ENCODE results near the gene HSPBP1. TPM values are rescaled to one million over a fixed set of nuclear protein-coding genes. Genes with fewer than 3 reads are reported as not detected.

HSPBP1 gene
- total and polyA plus RNA-seq, 2 of the 13 experiments (the other 11 are each of a cell fraction or from before 2014, with no cell fraction given) = 22.3 to 33.7 TPM

GRCh38 chr19:55232286-55232602 is 47.7 kb downstream of the HSPBP1 start:
- Histone ChIP-seq H3K4me2 (ENCODE audit: low read depth, low read length) (no peak overlapping the region), H3K9me3 (ENCODE audit: low read length) (no peaks in the 10 kb centered on the region), H4K20me1 (ENCODE audit: insufficient read depth, low read length) (no peaks in the 10 kb centered on the region), H3K36me3 (replicated peaks in 1 of 2; ENCODE audit: control insufficient read depth in 1 of 2, insufficient read depth in 2 of 2, low read length in 2 of 2) (peaks cover 22 to 58% of the 10 kb centered on the region in 2 experiments), H2AFZ (ENCODE audit: low read length) (no peak overlapping the region), H3K79me2 (ENCODE audit: insufficient read depth, low read length) (peaks cover 4% of the 10 kb centered on the region), H3K4me3 (replicated peaks in 1 of 3; ENCODE audit: insufficient read depth in 1 of 3, low read depth in 2 of 3, low read length in 3 of 3) (no peak overlapping the region), H3K4me1 (ENCODE audit: insufficient read depth, low read length) (peaks cover 47% of the 10 kb centered on the region), H3K9ac (ENCODE audit: insufficient read depth, low read depth, low read length) (no peak overlapping the region), H3K27ac (ENCODE audit: extremely low read length, insufficient read depth, low read length) (no peak overlapping the region), H3K27me3 (ENCODE audit: control insufficient read depth in 1 of 2, insufficient read depth in 2 of 2, low read length in 2 of 2) (no peaks in the 10 kb centered on the region)
- no TSS peak for BruUV-seq (replicated peaks)
- CTCF ChIA-PET (ENCODE audit: low intra/inter-chr PET ratio, low total read pairs) = no interaction called here
- 93% methylated on average over 12 of the region's 12 CpGs for WGBS (ENCODE audit: low lambda C conversion rate)
- ATAC-seq (no peak), DNase-seq (ENCODE audit: low spot score) (no peak), FAIRE-seq (no peak)
- POLR2A ChIA-PET = no interaction called here
- in situ Hi-C loops (cut with HindIII; ENCODE audit: extremely low pct_ligation_motif_present, low pct_unique_long_range_greater_than_20kb) = no loop called here
- intact Hi-C loops (cut with micrococcal nuclease; ENCODE audit: unreplicated experiment) = no loop called here
- TF ChIP-seq MLLT10 (CRISPR knock-in tag; IDR thresholded peaks at IDR 0.05) = no peak
- peak; percentile 65; the same call in 1 of the 2 replicates for TF ChIP-seq ZBTB38 (CRISPR knock-in tag; IDR thresholded peaks at IDR 0.05)

GRCh38 chr19:55231391-55232285 is 48.3 kb downstream of the HSPBP1 start:
- no TSS peak for BruUV-seq (replicated peaks)
- ChIA-PET CTCF (ENCODE audit: low intra/inter-chr PET ratio, low total read pairs) (no interaction called here), POLR2A (interaction anchor here (0.8 kb wide), 1 partner anchor 25 kb away, joined by 3 read pairs; no protein-coding TSS in a partner anchor)
- Histone ChIP-seq H3K4me2 (ENCODE audit: low read depth, low read length) (no peak overlapping the region), H3K79me2 (ENCODE audit: insufficient read depth, low read length) (peaks cover 4% of the 10 kb centered on the region), H3K27ac (ENCODE audit: extremely low read length, insufficient read depth, low read length) (peak overlapping the region; percentile 43), H2AFZ (ENCODE audit: low read length) (no peak overlapping the region), H4K20me1 (ENCODE audit: insufficient read depth, low read length) (no peaks in the 10 kb centered on the region), H3K9ac (ENCODE audit: insufficient read depth, low read depth, low read length) (no peak overlapping the region), H3K36me3 (replicated peaks in 1 of 2; ENCODE audit: control insufficient read depth in 1 of 2, insufficient read depth in 2 of 2, low read length in 2 of 2) (peaks cover 19 to 57% of the 10 kb centered on the region in 2 experiments), H3K4me1 (ENCODE audit: insufficient read depth, low read length) (peaks cover 53% of the 10 kb centered on the region), H3K9me3 (ENCODE audit: low read length) (no peaks in the 10 kb centered on the region), H3K27me3 (ENCODE audit: control insufficient read depth in 1 of 2, insufficient read depth in 2 of 2, low read length in 2 of 2) (no peaks in the 10 kb centered on the region), H3K4me3 (replicated peaks in 1 of 3; ENCODE audit: insufficient read depth in 1 of 3, low read depth in 2 of 3, low read length in 3 of 3) (no peak overlapping the region)
- in situ Hi-C loops (cut with HindIII; ENCODE audit: extremely low pct_ligation_motif_present, low pct_unique_long_range_greater_than_20kb) (no loop called here), intact Hi-C loops (cut with micrococcal nuclease; ENCODE audit: unreplicated experiment) (no loop called here)
- no peak for DNase-seq (ENCODE audit: low spot score)
- ATAC-seq = no peak
- FAIRE-seq = no peak
- 94% methylated on average over 12 of the region's 30 CpGs for WGBS (ENCODE audit: low lambda C conversion rate)
- TF ChIP-seq AGO2 (optimal IDR thresholded peaks at IDR 0.05; ENCODE audit: low read depth, low read length) (peak; percentile 46), MIXL1 (CRISPR knock-in tag; IDR thresholded peaks at IDR 0.05) (no peak), ZNF441 (CRISPR knock-in tag; IDR thresholded peaks at IDR 0.05; ENCODE audit: borderline replicate concordance) (no peak), HNRNPL (IDR thresholded peaks at IDR 0.05; ENCODE audit: low read depth, low read length) (0 out of 2 replicates have a peak, but pooled peaks have one; percentile 14)
- TF ChIP-seq, protein P1, sequence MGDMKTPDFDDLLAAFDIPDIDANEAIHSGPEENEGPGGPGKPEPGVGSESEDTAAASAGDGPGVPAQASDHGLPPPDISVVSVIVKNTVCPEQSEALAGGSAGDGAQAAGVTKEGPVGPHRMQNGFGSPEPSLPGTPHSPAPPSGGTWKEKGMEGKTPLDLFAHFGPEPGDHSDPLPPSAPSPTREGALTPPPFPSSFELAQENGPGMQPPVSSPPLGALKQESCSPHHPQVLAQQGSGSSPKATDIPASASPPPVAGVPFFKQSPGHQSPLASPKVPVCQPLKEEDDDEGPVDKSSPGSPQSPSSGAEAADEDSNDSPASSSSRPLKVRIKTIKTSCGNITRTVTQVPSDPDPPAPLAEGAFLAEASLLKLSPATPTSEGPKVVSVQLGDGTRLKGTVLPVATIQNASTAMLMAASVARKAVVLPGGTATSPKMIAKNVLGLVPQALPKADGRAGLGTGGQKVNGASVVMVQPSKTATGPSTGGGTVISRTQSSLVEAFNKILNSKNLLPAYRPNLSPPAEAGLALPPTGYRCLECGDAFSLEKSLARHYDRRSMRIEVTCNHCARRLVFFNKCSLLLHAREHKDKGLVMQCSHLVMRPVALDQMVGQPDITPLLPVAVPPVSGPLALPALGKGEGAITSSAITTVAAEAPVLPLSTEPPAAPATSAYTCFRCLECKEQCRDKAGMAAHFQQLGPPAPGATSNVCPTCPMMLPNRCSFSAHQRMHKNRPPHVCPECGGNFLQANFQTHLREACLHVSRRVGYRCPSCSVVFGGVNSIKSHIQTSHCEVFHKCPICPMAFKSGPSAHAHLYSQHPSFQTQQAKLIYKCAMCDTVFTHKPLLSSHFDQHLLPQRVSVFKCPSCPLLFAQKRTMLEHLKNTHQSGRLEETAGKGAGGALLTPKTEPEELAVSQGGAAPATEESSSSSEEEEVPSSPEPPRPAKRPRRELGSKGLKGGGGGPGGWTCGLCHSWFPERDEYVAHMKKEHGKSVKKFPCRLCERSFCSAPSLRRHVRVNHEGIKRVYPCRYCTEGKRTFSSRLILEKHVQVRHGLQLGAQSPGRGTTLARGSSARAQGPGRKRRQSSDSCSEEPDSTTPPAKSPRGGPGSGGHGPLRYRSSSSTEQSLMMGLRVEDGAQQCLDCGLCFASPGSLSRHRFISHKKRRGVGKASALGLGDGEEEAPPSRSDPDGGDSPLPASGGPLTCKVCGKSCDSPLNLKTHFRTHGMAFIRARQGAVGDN (CRISPR knock-in tag; IDR thresholded peaks at IDR 0.05) = peak; percentile 14; the same call in 1 of the 2 replicates

Measured in HepG2 (cell line).